GM12878 (cell line): ENCODE results near the gene DLX6. TPM values are rescaled to one million over a fixed set of nuclear protein-coding genes. Genes with fewer than 3 reads are reported as not detected.

Experiments used
- polyA plus RNA-seq, 11 experiments: library from polyadenylated mRNA; depleted of rRNA in 4 of 11; unstranded in 6 of 11; stranded (reverse) in 5 of 11; fragments of >200 nt; fragmentation: Nextera tagmentation in 4 of 11; fragmentation: Illumina TruSeq in 1 of 11; extraction: Ambion mirVana in 4 of 11; extraction: Trizol in 1 of 11; gene quantifications; 1 replicate in 1 of 11; 2 replicates in 10 of 11; pipeline versions ENCODE4 v1.2.1 to v1.2.3, GENCODE V29; 2011 to 2016; ENCODE audit warnings: inconsistent platforms in 2 of 11, missing spikeins in 2 of 11, low read depth in 1 of 11
- small RNA-seq: library from RNA; depleted of rRNA; stranded (forward); fragments of <200 nt; gene quantifications from one replicate; pipeline ENCODE3, GENCODE V24; 2014
- total RNA-seq, 4 experiments: library from RNA; depleted of rRNA in 3 of 4; stranded (reverse); fragments of >200 nt in 3 of 4; fragmentation: Illumina TruSeq in 1 of 4; extraction: Trizol in 1 of 4; gene quantifications; 2 replicates each; pipeline versions ENCODE4 v1.2.1 to v1.2.3, GENCODE V29; 2013 to 2021

The DLX6 gene
- total and polyA plus RNA-seq, 10 of the 15 experiments (the other 5 are each of a cell fraction or from before 2014, with no cell fraction given) = not detected

Small RNAs within 50 kb of the gene (small RNA-seq; reads per million reads assigned to genes)
- gene RF01778 (not detected), gene RF01887 (not detected), gene RF01888 (not detected)

Other genes starting within 250 kb of the DLX6 start
- not detected in 2 replicates for gene DLX5, start 19.3 kb downstream of the DLX6 start, total RNA-seq (2014; rRNA removed)
- gene DLX5, start 19.3 kb downstream of the DLX6 start, total RNA-seq (2014; rRNA removed; fragmentation: Illumina TruSeq; extraction: Trizol) = not detected in 2 replicates
- not detected in 2 replicates for gene DLX5, start 19.3 kb downstream of the DLX6 start, total RNA-seq (2021)
- not detected in 2 replicates for gene DLX5, start 19.3 kb downstream of the DLX6 start, polyA plus RNA-seq (2011; rRNA removed)
- gene DLX5, start 19.3 kb downstream of the DLX6 start, polyA plus RNA-seq (2014; fragmentation: Illumina TruSeq; extraction: Trizol) = not detected in 2 replicates
- not detected for gene DLX5, start 19.3 kb downstream of the DLX6 start, polyA plus RNA-seq (2014; fragmentation: Nextera tagmentation; extraction: Ambion mirVana)
- gene DLX5, start 19.3 kb downstream of the DLX6 start, polyA plus RNA-seq (2014; rRNA removed) = not detected in 2 replicates
- not detected for gene DLX5, start 19.3 kb downstream of the DLX6 start, polyA plus RNA-seq (2016; fragmentation: Nextera tagmentation; extraction: Ambion mirVana)
- gene SDHAF3, start 112.1 kb downstream of the DLX6 start, total RNA-seq (2014; rRNA removed) = 29.1 and 30.7 TPM in 2 replicates
- gene SDHAF3, start 112.1 kb downstream of the DLX6 start, total RNA-seq (2014; rRNA removed; fragmentation: Illumina TruSeq; extraction: Trizol) = 72.8 and 74.7 TPM in 2 replicates
- 25.0 and 29.3 TPM in 2 replicates for gene SDHAF3, start 112.1 kb downstream of the DLX6 start, total RNA-seq (2021)
- gene SDHAF3, start 112.1 kb downstream of the DLX6 start, polyA plus RNA-seq (2011; rRNA removed) = 54.2 and 89.2 TPM in 2 replicates
- 40.2 and 50.2 TPM in 2 replicates for gene SDHAF3, start 112.1 kb downstream of the DLX6 start, polyA plus RNA-seq (2014; fragmentation: Illumina TruSeq; extraction: Trizol)
- 100 to 1,000 TPM; 101 to 124 TPM for gene SDHAF3, start 112.1 kb downstream of the DLX6 start, polyA plus RNA-seq (2014; fragmentation: Nextera tagmentation; extraction: Ambion mirVana)
- 17.1 and 24.3 TPM in 2 replicates for gene SDHAF3, start 112.1 kb downstream of the DLX6 start, polyA plus RNA-seq (2014; rRNA removed)
- 100 to 1,000 TPM in 1 of 2 experiments, 10 to 100 TPM in 1; 99.0 to 111 TPM for gene SDHAF3, start 112.1 kb downstream of the DLX6 start, polyA plus RNA-seq (2016; fragmentation: Nextera tagmentation; extraction: Ambion mirVana)